ENCODE results near the gene ZNF276.

The ZNF276 gene

GRCh38 chr16:89744813-89745212 is 23.5 kb downstream of the ZNF276 start:
- Histone ChIP-seq H2AFZ (ENCODE audit: low read depth, low read length) (no peak overlapping the region), H3K4me3 (ENCODE audit: low read depth in 1 of 2, low read length in 2 of 2) (no peak overlapping the region), H3K4me2 (ENCODE audit: insufficient read depth, low read length) (no peak overlapping the region), H4K20me1 (ENCODE audit: insufficient read depth, low read length) (peaks cover 27% of the 10 kb centered on the region; the same call in 1 of the 2 replicates), H3K36me3 (ENCODE audit: insufficient read depth, low read length) (peaks cover 90% of the 10 kb centered on the region), H3K79me2 (ENCODE audit: insufficient read depth, low read length) (no peaks in the 10 kb centered on the region; the same call in 1 of the 2 replicates), H3K4me1 (ENCODE audit: insufficient read depth, low read length) (no peaks in the 10 kb centered on the region), H3K27ac (ENCODE audit: low read length) (no peak overlapping the region), H3K27me3 (ENCODE audit: insufficient read depth, low read length, poor library complexity) (no peaks in the 10 kb centered on the region), H3K9ac (ENCODE audit: low read depth, low read length) (no peak overlapping the region), H3K9me3 (ENCODE audit: insufficient read depth, low read length, severe bottlenecking) (no peaks in the 10 kb centered on the region)
- TF ChIP-seq EZH2 (IDR thresholded peaks at IDR 0.05; ENCODE audit: borderline replicate concordance, low read depth, low read length, severe bottlenecking): no peak
- no peak for TF ChIP-seq CTCF (IDR thresholded peaks at IDR 0.05; ENCODE audit: borderline replicate concordance, extremely low read depth, low read length, poor library complexity, severe bottlenecking)
- ATAC-seq (ENCODE audit: insufficient read depth, low read depth) (no peak), DNase-seq (no peak)

- no peaks in the 10 kb centered on the region for H3K27me3 ChIP-seq (ENCODE audit: insufficient read depth, low read length, poor library complexity)
- peaks cover 25% of the 10 kb centered on the region; the same call in 1 of the 2 replicates for H4K20me1 ChIP-seq (ENCODE audit: insufficient read depth, low read length)
- no peak for DNase-seq
- peaks cover 90% of the 10 kb centered on the region for H3K36me3 ChIP-seq (ENCODE audit: insufficient read depth, low read length)
- H3K9ac ChIP-seq (ENCODE audit: low read depth, low read length): no peak overlapping the region
- TF ChIP-seq EZH2 (IDR thresholded peaks at IDR 0.05; ENCODE audit: borderline replicate concordance, low read depth, low read length, severe bottlenecking) (no peak), CTCF (IDR thresholded peaks at IDR 0.05; ENCODE audit: borderline replicate concordance, extremely low read depth, low read length, poor library complexity, severe bottlenecking) (no peak)
- ATAC-seq (ENCODE audit: insufficient read depth, low read depth): no peak
- no peak overlapping the region for H2AFZ ChIP-seq (ENCODE audit: low read depth, low read length)
- H3K79me2 ChIP-seq (ENCODE audit: insufficient read depth, low read length): no peaks in the 10 kb centered on the region; the same call in 1 of the 2 replicates
- no peak overlapping the region for H3K27ac ChIP-seq (ENCODE audit: low read length)
- H3K9me3 ChIP-seq (ENCODE audit: insufficient read depth, low read length, severe bottlenecking): no peaks in the 10 kb centered on the region
- H3K4me1 ChIP-seq (ENCODE audit: insufficient read depth, low read length): no peaks in the 10 kb centered on the region
- no peak overlapping the region for H3K4me3 ChIP-seq (ENCODE audit: low read depth in 1 of 2, low read length in 2 of 2)
- no peak overlapping the region for H3K4me2 ChIP-seq (ENCODE audit: insufficient read depth, low read length)
Measured at GRCh38 chr16:89746043-89746442, 24.7 kb downstream of the ZNF276 start.

- Histone ChIP-seq H4K20me1 (ENCODE audit: insufficient read depth, low read length) (peaks cover 19% of the 10 kb centered on the region; the same call in 1 of the 2 replicates), H3K9me3 (ENCODE audit: insufficient read depth, low read length, severe bottlenecking) (no peaks in the 10 kb centered on the region), H3K4me2 (ENCODE audit: insufficient read depth, low read length) (no peak overlapping the region), H3K4me3 (ENCODE audit: low read depth in 1 of 2, low read length in 2 of 2) (no peak overlapping the region), H3K27me3 (ENCODE audit: insufficient read depth, low read length, poor library complexity) (no peaks in the 10 kb centered on the region), H3K79me2 (ENCODE audit: insufficient read depth, low read length) (no peaks in the 10 kb centered on the region; the same call in none of the 2 replicates), H3K27ac (ENCODE audit: low read length) (no peak overlapping the region), H2AFZ (ENCODE audit: low read depth, low read length) (no peak overlapping the region), H3K36me3 (ENCODE audit: insufficient read depth, low read length) (peaks cover 91% of the 10 kb centered on the region), H3K4me1 (ENCODE audit: insufficient read depth, low read length) (no peaks in the 10 kb centered on the region), H3K9ac (ENCODE audit: low read depth, low read length) (no peak overlapping the region)
- DNase-seq: no peak
- no peak for TF ChIP-seq CTCF (IDR thresholded peaks at IDR 0.05; ENCODE audit: borderline replicate concordance, extremely low read depth, low read length, poor library complexity, severe bottlenecking)
- no peak for TF ChIP-seq EZH2 (IDR thresholded peaks at IDR 0.05; ENCODE audit: borderline replicate concordance, low read depth, low read length, severe bottlenecking)
- no peak for ATAC-seq (ENCODE audit: insufficient read depth, low read depth)
Measured at GRCh38 chr16:89748076-89748475, 26.7 kb downstream of the ZNF276 start.

- Histone ChIP-seq H3K9ac (ENCODE audit: low read depth, low read length) (no peak overlapping the region), H4K20me1 (ENCODE audit: insufficient read depth, low read length) (peaks cover 23% of the 10 kb centered on the region; the same call in 1 of the 2 replicates), H3K4me3 (ENCODE audit: low read depth in 1 of 2, low read length in 2 of 2) (no peak overlapping the region), H3K9me3 (ENCODE audit: insufficient read depth, low read length, severe bottlenecking) (no peaks in the 10 kb centered on the region), H3K36me3 (ENCODE audit: insufficient read depth, low read length) (peaks cover 94% of the 10 kb centered on the region), H3K79me2 (ENCODE audit: insufficient read depth, low read length) (peaks cover 7% of the 10 kb centered on the region), H3K27me3 (ENCODE audit: insufficient read depth, low read length, poor library complexity) (no peaks in the 10 kb centered on the region), H3K4me1 (ENCODE audit: insufficient read depth, low read length) (no peaks in the 10 kb centered on the region), H3K4me2 (ENCODE audit: insufficient read depth, low read length) (no peak overlapping the region), H2AFZ (ENCODE audit: low read depth, low read length) (no peak overlapping the region), H3K27ac (ENCODE audit: low read length) (no peak overlapping the region)
- no peak for TF ChIP-seq EZH2 (IDR thresholded peaks at IDR 0.05; ENCODE audit: borderline replicate concordance, low read depth, low read length, severe bottlenecking)
- no peak for TF ChIP-seq CTCF (IDR thresholded peaks at IDR 0.05; ENCODE audit: borderline replicate concordance, extremely low read depth, low read length, poor library complexity, severe bottlenecking)
- ATAC-seq (ENCODE audit: insufficient read depth, low read depth) (no peak), DNase-seq (no peak)
Measured at GRCh38 chr16:89748921-89749320, 27.6 kb downstream of the ZNF276 start.
